Activated T-cell treated with anti-CD3 and anti-CD28 coated beads, Interleukin-2, amount 50 U/mL, for 24 hours (primary cell): ENCODE data around the gene GRM8.

Experiments
- DNase-seq: peaks from one replicate; pipeline ENCODE4 v3.0.0-alpha.2; 2020
- H3K27ac Mint-ChIP-seq: 2 replicates; pipeline ENCODE4 v1.8.0; 2020; ENCODE audit warnings: mild to moderate bottlenecking, mixed read lengths
- H3K27me3 Mint-ChIP-seq: 2 replicates; pipeline ENCODE4 v1.8.0; 2020; ENCODE audit warnings: mixed read lengths
- H3K36me3 Mint-ChIP-seq: 2 replicates; pipeline ENCODE4 v1.8.0; 2020; ENCODE audit warnings: low read depth, mixed read lengths
- H3K4me1 Mint-ChIP-seq: 2 replicates; pipeline ENCODE4 v1.8.0; 2020; ENCODE audit warnings: low read depth, mixed read lengths
- H3K4me3 Mint-ChIP-seq: 2 replicates; pipeline ENCODE4 v1.8.0; 2020; ENCODE audit warnings: mild to moderate bottlenecking, moderate library complexity, mixed read lengths
- H3K9me3 Mint-ChIP-seq: 2 replicates; pipeline ENCODE4 v1.8.0; 2020; ENCODE audit warnings: mixed read lengths

GRM8 gene

GRCh38 chr7:127146746-127147536 lies 105.8 kb downstream of the GRM8 start:
- H3K4me1 Mint-ChIP-seq = no peaks in the 10 kb centered on the region
- no peak overlapping the region for H3K4me3 Mint-ChIP-seq
- H3K36me3 Mint-ChIP-seq = no peaks in the 10 kb centered on the region
- no peak overlapping the region for H3K27ac Mint-ChIP-seq
- H3K27me3 Mint-ChIP-seq = peaks cover 21% of the 10 kb centered on the region
- no peaks in the 10 kb centered on the region for H3K9me3 Mint-ChIP-seq
- DNase-seq = no peak

GRCh38 chr7:127137146-127137545 lies 115.6 kb downstream of the GRM8 start:
- Mint-ChIP-seq H3K27ac (no peak overlapping the region), H3K36me3 (no peaks in the 10 kb centered on the region), H3K9me3 (no peaks in the 10 kb centered on the region), H3K4me3 (no peak overlapping the region), H3K27me3 (peaks cover 7% of the 10 kb centered on the region), H3K4me1 (no peaks in the 10 kb centered on the region)
- DNase-seq = no peak

- H3K4me3 Mint-ChIP-seq = no peak overlapping the region
- no peaks in the 10 kb centered on the region for H3K9me3 Mint-ChIP-seq
- H3K27me3 Mint-ChIP-seq = peaks cover 7% of the 10 kb centered on the region
- DNase-seq = no peak
- no peaks in the 10 kb centered on the region for H3K36me3 Mint-ChIP-seq
- no peak overlapping the region for H3K27ac Mint-ChIP-seq
- no peaks in the 10 kb centered on the region for H3K4me1 Mint-ChIP-seq
Measured at GRCh38 chr7:127135871-127136485, 116.8 kb downstream of the GRM8 start.

- Mint-ChIP-seq H3K27me3 (peaks cover 14% of the 10 kb centered on the region), H3K4me1 (no peaks in the 10 kb centered on the region), H3K4me3 (no peak overlapping the region), H3K36me3 (no peaks in the 10 kb centered on the region), H3K9me3 (no peaks in the 10 kb centered on the region), H3K27ac (no peak overlapping the region)
- DNase-seq = no peak
Measured at GRCh38 chr7:127123220-127123619, 129.5 kb downstream of the GRM8 start.

GRCh38 chr7:127119517-127119916 lies 133.2 kb downstream of the GRM8 start:
- Mint-ChIP-seq H3K4me1 (no peaks in the 10 kb centered on the region), H3K9me3 (no peaks in the 10 kb centered on the region), H3K27ac (no peak overlapping the region), H3K36me3 (no peaks in the 10 kb centered on the region), H3K27me3 (peaks cover 12% of the 10 kb centered on the region), H3K4me3 (no peak overlapping the region)
- DNase-seq = no peak

- DNase-seq = no peak
- no peaks in the 10 kb centered on the region for H3K4me1 Mint-ChIP-seq
- H3K27ac Mint-ChIP-seq = no peak overlapping the region
- peaks cover 23% of the 10 kb centered on the region for H3K27me3 Mint-ChIP-seq
- no peaks in the 10 kb centered on the region for H3K36me3 Mint-ChIP-seq
- no peak overlapping the region for H3K4me3 Mint-ChIP-seq
- no peaks in the 10 kb centered on the region for H3K9me3 Mint-ChIP-seq
Measured at GRCh38 chr7:127114742-127115265, 137.9 kb downstream of the GRM8 start.

GRCh38 chr7:127107601-127108007 lies 145.1 kb downstream of the GRM8 start:
- no peak for DNase-seq
- Mint-ChIP-seq H3K36me3 (no peaks in the 10 kb centered on the region), H3K4me3 (no peak overlapping the region), H3K9me3 (peaks cover 8% of the 10 kb centered on the region), H3K27ac (no peak overlapping the region), H3K4me1 (no peaks in the 10 kb centered on the region), H3K27me3 (peaks cover 19% of the 10 kb centered on the region)

- H3K36me3 Mint-ChIP-seq = no peaks in the 10 kb centered on the region
- H3K4me1 Mint-ChIP-seq = no peaks in the 10 kb centered on the region
- no peaks in the 10 kb centered on the region for H3K9me3 Mint-ChIP-seq
- no peak overlapping the region for H3K27ac Mint-ChIP-seq
- H3K4me3 Mint-ChIP-seq = no peak overlapping the region
- DNase-seq = no peak
- H3K27me3 Mint-ChIP-seq = peaks cover 2% of the 10 kb centered on the region
Measured at GRCh38 chr7:127093340-127093739, 159.4 kb downstream of the GRM8 start.

- Mint-ChIP-seq H3K4me1 (no peaks in the 10 kb centered on the region), H3K36me3 (no peaks in the 10 kb centered on the region), H3K27me3 (peaks cover 3% of the 10 kb centered on the region), H3K9me3 (no peaks in the 10 kb centered on the region), H3K4me3 (no peak overlapping the region), H3K27ac (no peak overlapping the region)
- DNase-seq = no peak
Measured at GRCh38 chr7:127091620-127092019, 161.1 kb downstream of the GRM8 start.

GRCh38 chr7:127089146-127089545 lies 163.6 kb downstream of the GRM8 start:
- Mint-ChIP-seq H3K36me3 (no peaks in the 10 kb centered on the region), H3K27ac (no peak overlapping the region), H3K4me3 (no peak overlapping the region), H3K27me3 (peaks cover 7% of the 10 kb centered on the region), H3K4me1 (no peaks in the 10 kb centered on the region), H3K9me3 (no peaks in the 10 kb centered on the region)
- DNase-seq = no peak

- H3K4me3 Mint-ChIP-seq = no peak overlapping the region
- DNase-seq = no peak
- no peaks in the 10 kb centered on the region for H3K36me3 Mint-ChIP-seq
- H3K27me3 Mint-ChIP-seq = peaks cover 8% of the 10 kb centered on the region
- no peaks in the 10 kb centered on the region for H3K4me1 Mint-ChIP-seq
- H3K27ac Mint-ChIP-seq = no peak overlapping the region
- no peaks in the 10 kb centered on the region for H3K9me3 Mint-ChIP-seq
Measured at GRCh38 chr7:127081539-127081938, 171.2 kb downstream of the GRM8 start.

GRCh38 chr7:127080576-127080975 lies 172.2 kb downstream of the GRM8 start:
- H3K27ac Mint-ChIP-seq = no peak overlapping the region
- no peaks in the 10 kb centered on the region for H3K36me3 Mint-ChIP-seq
- no peak for DNase-seq
- H3K27me3 Mint-ChIP-seq = peaks cover 6% of the 10 kb centered on the region
- no peaks in the 10 kb centered on the region for H3K4me1 Mint-ChIP-seq
- H3K9me3 Mint-ChIP-seq = no peaks in the 10 kb centered on the region
- H3K4me3 Mint-ChIP-seq = no peak overlapping the region

- Mint-ChIP-seq H3K36me3 (no peaks in the 10 kb centered on the region), H3K27ac (no peak overlapping the region), H3K9me3 (peaks cover 14% of the 10 kb centered on the region), H3K4me3 (no peak overlapping the region), H3K4me1 (no peaks in the 10 kb centered on the region), H3K27me3 (peaks cover 1% of the 10 kb centered on the region)
- no peak for DNase-seq
Measured at GRCh38 chr7:127066974-127067373, 185.8 kb downstream of the GRM8 start.

GRCh38 chr7:127059475-127059874 lies 193.3 kb downstream of the GRM8 start:
- Mint-ChIP-seq H3K36me3 (no peaks in the 10 kb centered on the region), H3K27me3 (no peaks in the 10 kb centered on the region), H3K4me3 (no peak overlapping the region), H3K27ac (no peak overlapping the region), H3K9me3 (peaks cover 7% of the 10 kb centered on the region), H3K4me1 (no peaks in the 10 kb centered on the region)
- DNase-seq = no peak

GRCh38 chr7:127057918-127058317 lies 194.8 kb downstream of the GRM8 start:
- no peak overlapping the region for H3K4me3 Mint-ChIP-seq
- no peaks in the 10 kb centered on the region for H3K27me3 Mint-ChIP-seq
- no peak overlapping the region for H3K27ac Mint-ChIP-seq

More at GRCh38 chr7:127057918-127058317, 194.8 kb downstream of the GRM8 start:
- no peak for DNase-seq
- H3K9me3 Mint-ChIP-seq = no peaks in the 10 kb centered on the region
- no peaks in the 10 kb centered on the region for H3K4me1 Mint-ChIP-seq
- no peaks in the 10 kb centered on the region for H3K36me3 Mint-ChIP-seq
